Pancreas (tissue), 10 donors: ENCODE results near the gene PAWR. TPM values are rescaled to one million over a fixed set of nuclear protein-coding genes. Genes with fewer than 3 reads are reported as not detected.
A peak's percentile ranks its signal among the peaks of the same experiment; 100 is the strongest.

Source experiments
- ATAC-seq, 4 donors: fragments of 200-7000 bp; cut with Tn5 transposase; one replicate each; pipeline versions ENCODE4 v1.8.0 to v1.9.1; 2020; ENCODE audit warnings: mild to moderate bottlenecking in 4 of 4, moderate library complexity in 4 of 4
- DNase-seq, 6 donors: peaks; one replicate each; pipeline ENCODE4 v3.0.0-alpha.2; 2020
- FAIRE-seq: peaks from 2 replicates; lab custom pipeline; 2012; peaks lifted over from hg19 to GRCh38; lab: Jason Lieb, UNC
- H3K27ac ChIP-seq, 4 donors: fragments of 200-600 bp; sonication (generic); 1 replicate in 3 of 4; 2 replicates in 1 of 4; pipeline versions ENCODE4 v1.5.0 to v1.8.0; 2020
- H3K27me3 ChIP-seq, 4 donors: fragments of 200-600 bp; one replicate each; pipeline ENCODE4 v1.8.0; 2021
- H3K36me3 ChIP-seq, 3 donors: fragments of 200-600 bp; sonication (generic) in 1 of 3; one replicate each; pipeline versions ENCODE4 v1.5.0 to v1.8.0; 2020 to 2021
- H3K4me1 ChIP-seq, 3 donors: fragments of 200-600 bp; one replicate each; pipeline ENCODE4 v1.8.0; 2021
- H3K4me3 ChIP-seq, 4 donors: fragments of 200-600 bp; sonication (generic) in 2 of 4; one replicate each; pipeline versions ENCODE4 v1.5.0 to v1.8.0; 2020 to 2021
- H3K9me3 ChIP-seq, 4 donors: fragments of 200-600 bp; one replicate each; pipeline ENCODE4 v1.8.0; 2021
- WGBS, 2 donors: extraction: QIAGEN DNeasy Blood & Tissue Kit; methylation state at CpG; one replicate each; pipeline ENCODE4 v1.1.7; 2013; 5-methylcytosine and 5-hydroxymethylcytosine counted together
- intact Hi-C, 3 donors: fragments of 100-400 bp; cut with DNase I; formaldehyde crosslinking; loops; one replicate each; pipeline versions ENCODE4 v1.11.1 to v1.14.2; 2022
- polyA plus RNA-seq, 2 donors: library from polyadenylated mRNA; stranded (reverse); fragments of 200-250 nt; gene quantifications; one replicate each; pipeline ENCODE4 v1.2.3, GENCODE V29; 2013
- total RNA-seq, 6 donors: library from RNA; stranded (reverse); fragmentation: NEBNext Ultra II Directional in 4 of 6; extraction: Animal tissue kit (Norgen Biotek cat#: 25700) in 4 of 6; gene quantifications; one replicate each; pipeline versions ENCODE4 v1.2.1 to v1.2.4, GENCODE V29; 2021 to 2023
- TF ChIP-seq, protein P1 (sequence below), 4 donors: fragments of 200-600 bp; sonication (generic) in 3 of 4; IDR thresholded peaks; one replicate each; pipeline versions ENCODE4 v1.5.0 to v1.8.0; 2021; ENCODE audit warnings: antibody characterized with exemption in 4 of 4
- donor health status: healthy with polysubstance abuse.
- donor health status: DM: no; HTN: no; CAD: no; lungs with moderate emphysema.
- donor health status: DM: no; HTN: no; CAD: no.
- donor health status: control.
- donor health status: control.
- donor health status: Bipolar disorder and iron deficiency.
- donor health status: DM: yes; HTN: yes; CAD: no.
- donor health status: DM: no; HTN: no; CAD: no.
- donor health status: DM: no; HTN: no; CAD: no.
- donor health status: DM: yes; HTN: yes; CAD: no.

The PAWR gene
- total and polyA plus RNA-seq, 8 donors = 18.8 to 64.4 (median 37.3) TPM

DNA sequence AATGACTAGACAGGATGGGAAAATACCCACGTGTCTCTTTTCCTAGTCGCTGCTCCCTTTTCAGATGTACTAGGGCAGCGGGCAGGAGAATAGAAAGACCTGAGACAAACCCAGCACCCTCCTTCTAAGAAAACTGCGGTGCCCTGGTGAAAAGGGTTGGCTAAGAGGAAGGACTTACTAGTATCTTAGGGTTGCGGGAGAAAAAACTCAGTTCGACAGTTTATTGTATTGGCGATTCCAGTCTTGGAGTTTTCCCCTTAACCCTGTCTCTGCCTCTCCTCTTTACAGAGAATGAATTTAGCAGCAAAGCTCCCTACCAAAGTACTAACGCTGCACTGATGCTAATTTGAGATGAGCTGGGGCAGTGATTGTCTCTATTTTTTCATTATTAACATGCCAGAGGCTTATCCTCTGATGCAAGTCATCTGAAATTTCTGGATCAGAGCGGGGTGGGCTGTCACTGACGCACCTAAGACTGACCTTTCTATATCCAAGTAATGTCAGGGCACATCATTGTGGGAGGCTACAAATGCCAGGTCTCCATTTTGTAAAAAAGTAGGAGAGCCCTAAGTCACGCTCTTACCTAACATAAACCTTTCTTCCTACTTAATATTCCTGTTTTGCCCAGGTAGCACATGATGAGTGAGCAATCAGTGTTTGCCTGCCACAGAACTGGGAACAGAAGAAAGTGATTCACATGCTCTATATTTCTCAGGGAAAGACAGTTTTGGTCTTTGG lies 916 bp upstream of the PAWR start:
- H3K4me1 ChIP-seq = peaks cover 0 to 18% (median 0%) of the 10 kb centered on the region in 3 donors
- H3K27ac ChIP-seq = peak overlapping the region; percentile 86 to 96 (median 94)
- ATAC-seq = peak; percentile 8 to 28 (median 14)
- no peak for FAIRE-seq
- TF ChIP-seq, protein P1, sequence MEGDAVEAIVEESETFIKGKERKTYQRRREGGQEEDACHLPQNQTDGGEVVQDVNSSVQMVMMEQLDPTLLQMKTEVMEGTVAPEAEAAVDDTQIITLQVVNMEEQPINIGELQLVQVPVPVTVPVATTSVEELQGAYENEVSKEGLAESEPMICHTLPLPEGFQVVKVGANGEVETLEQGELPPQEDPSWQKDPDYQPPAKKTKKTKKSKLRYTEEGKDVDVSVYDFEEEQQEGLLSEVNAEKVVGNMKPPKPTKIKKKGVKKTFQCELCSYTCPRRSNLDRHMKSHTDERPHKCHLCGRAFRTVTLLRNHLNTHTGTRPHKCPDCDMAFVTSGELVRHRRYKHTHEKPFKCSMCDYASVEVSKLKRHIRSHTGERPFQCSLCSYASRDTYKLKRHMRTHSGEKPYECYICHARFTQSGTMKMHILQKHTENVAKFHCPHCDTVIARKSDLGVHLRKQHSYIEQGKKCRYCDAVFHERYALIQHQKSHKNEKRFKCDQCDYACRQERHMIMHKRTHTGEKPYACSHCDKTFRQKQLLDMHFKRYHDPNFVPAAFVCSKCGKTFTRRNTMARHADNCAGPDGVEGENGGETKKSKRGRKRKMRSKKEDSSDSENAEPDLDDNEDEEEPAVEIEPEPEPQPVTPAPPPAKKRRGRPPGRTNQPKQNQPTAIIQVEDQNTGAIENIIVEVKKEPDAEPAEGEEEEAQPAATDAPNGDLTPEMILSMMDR (IDR thresholded peaks at IDR 0.05) = no peak
- intact Hi-C loops = no loop called here
- DNase-seq = no peak
- no peaks in the 10 kb centered on the region for H3K36me3 ChIP-seq
- H3K4me3 ChIP-seq = peak overlapping the region; percentile 31 to 97 (median 66)
- no peaks in the 10 kb centered on the region for H3K27me3 ChIP-seq
- H3K9me3 ChIP-seq = no peaks in the 10 kb centered on the region
- WGBS, 2 donors = 6 to 8% methylated on average over 11 of the region's 11 CpGs

DNA sequence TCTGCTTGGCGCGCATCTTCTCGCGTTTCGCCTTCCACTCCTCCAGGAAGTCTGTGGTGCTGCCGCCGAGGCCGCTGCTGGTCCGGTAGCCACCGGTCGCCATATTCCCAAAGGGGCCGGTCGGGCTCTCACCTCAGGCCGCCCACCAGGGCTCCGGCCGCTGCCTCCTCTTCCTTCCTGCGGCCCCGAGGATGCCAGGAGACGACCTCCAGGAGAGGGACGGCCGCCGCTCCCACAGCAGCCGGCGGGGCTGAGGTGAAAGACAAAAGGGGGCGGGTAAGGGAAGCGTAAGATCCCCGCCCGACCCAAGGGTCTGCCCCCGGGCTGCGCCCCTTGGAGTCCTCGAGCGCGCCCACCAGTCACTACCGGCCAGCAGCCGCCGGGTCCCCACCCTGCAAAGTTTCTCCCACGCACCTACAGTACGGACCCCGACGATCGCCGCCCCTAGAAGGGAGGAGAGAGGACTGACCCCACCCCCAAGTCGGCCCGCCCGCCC lies 574 bp downstream of the PAWR start:
- TF ChIP-seq, protein P1 (IDR thresholded peaks at IDR 0.05) = no peak
- Histone ChIP-seq H3K27ac (peak overlapping the region; percentile 86 to 96 (median 94)), H3K4me1 (peaks cover 0 to 25% (median 8%) of the 10 kb centered on the region in 3 donors), H3K9me3 (no peaks in the 10 kb centered on the region), H3K36me3 (no peaks in the 10 kb centered on the region), H3K27me3 (no peaks in the 10 kb centered on the region), H3K4me3 (peak overlapping the region; percentile 48 to 97 (median 84))
- DNase-seq (peak in 3 of 6 donors; percentile 31 to 91 (median 54)), FAIRE-seq (no peak), ATAC-seq (peak; percentile 11 to 36 (median 24))
- intact Hi-C loops = no loop called here
- 0 to 1% methylated on average over 32 to 45 of the region's 45 CpGs for WGBS, 2 donors

DNA sequence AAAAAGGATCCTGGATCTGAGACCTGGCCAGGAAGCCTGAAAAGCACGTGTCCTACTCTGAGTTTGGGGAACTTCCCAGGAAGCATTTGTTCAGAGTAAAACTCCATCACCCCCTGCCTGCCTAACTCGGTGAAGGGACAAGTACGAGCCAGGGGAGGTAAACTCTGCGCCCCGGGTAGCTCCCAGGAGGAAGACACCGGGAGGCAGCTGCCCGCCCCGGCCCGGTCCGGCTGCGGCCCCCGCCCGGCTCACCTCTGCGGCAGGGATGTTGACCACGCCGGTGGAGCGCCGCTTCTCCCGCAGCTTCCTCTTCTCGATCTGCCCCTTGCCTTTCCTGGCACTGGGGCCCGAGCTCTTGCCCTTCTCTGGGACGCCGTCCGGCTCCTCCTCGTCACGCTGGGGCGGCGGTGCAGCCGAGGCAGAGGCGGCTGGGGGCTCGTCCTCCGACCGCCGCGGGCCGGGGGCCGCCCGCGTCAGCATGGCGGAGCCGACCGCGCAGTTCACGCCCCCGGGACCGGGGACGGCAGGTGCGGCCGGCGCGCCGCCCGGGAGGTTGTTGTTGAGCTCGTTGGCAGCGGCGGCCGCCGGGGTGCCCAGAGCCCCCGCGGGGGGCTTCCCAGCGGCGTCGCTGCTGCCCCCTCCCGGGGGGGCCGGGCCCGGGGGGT lies 1.2 kb downstream of the PAWR start:
- WGBS, 2 donors = 1% methylated on average over 41 to 66 of the region's 66 CpGs
- TF ChIP-seq, protein P1 (IDR thresholded peaks at IDR 0.05) = no peak
- Histone ChIP-seq H3K27me3 (no peaks in the 10 kb centered on the region), H3K36me3 (no peaks in the 10 kb centered on the region), H3K4me3 (peak overlapping the region; percentile 48 to 97 (median 84)), H3K27ac (peak overlapping the region; percentile 86 to 96 (median 94)), H3K4me1 (peaks cover 3 to 30% (median 14%) of the 10 kb centered on the region in 3 donors), H3K9me3 (no peaks in the 10 kb centered on the region)
- DNase-seq = peak; percentile 22 to 84 (median 54)
- peak; percentile 9 to 22 (median 16) for ATAC-seq
- no peak for FAIRE-seq
- intact Hi-C loops = no loop called here

DNA sequence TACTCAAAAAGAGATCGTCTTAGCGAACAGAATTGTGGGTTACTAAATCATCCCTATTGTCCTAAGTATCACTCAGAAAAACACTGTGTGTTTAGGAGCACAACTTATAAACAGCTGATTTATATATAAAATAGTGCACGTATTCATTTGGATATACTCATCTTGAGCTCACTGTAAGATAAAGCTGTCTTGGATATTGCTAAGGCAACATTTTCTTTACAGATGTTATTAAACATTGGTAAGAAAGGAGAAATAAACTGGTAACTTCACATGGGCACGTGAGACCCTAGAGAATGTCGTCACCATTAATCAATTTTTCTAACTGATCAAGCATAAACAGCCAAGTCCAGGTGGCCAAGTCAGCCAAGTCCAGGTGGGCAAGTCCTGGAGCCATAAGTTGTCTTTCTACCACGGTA lies 1.7 kb downstream of the PAWR start:
- DNase-seq (no peak), ATAC-seq (no peak), FAIRE-seq (no peak)
- H3K27ac ChIP-seq = peak overlapping the region; percentile 86 to 96 (median 94)
- H3K4me1 ChIP-seq = peaks cover 3 to 35% (median 15%) of the 10 kb centered on the region in 3 donors
- intact Hi-C loops = no loop called here
- H3K27me3 ChIP-seq = no peaks in the 10 kb centered on the region
- WGBS, 2 donors = 0 to 1% methylated on average over 6 of the region's 6 CpGs
- no peaks in the 10 kb centered on the region for H3K9me3 ChIP-seq
- no peaks in the 10 kb centered on the region for H3K36me3 ChIP-seq
- peak overlapping the region; percentile 48 to 97 (median 84) for H3K4me3 ChIP-seq
- TF ChIP-seq, protein P1 (IDR thresholded peaks at IDR 0.05) = no peak
